Colonic mucosa (tissue), 4 donors: ENCODE data around the gene MSLN. TPM values are rescaled to one million over a fixed set of nuclear protein-coding genes. Genes with fewer than 3 reads are reported as not detected.

ENCODE experiments used
- DNase-seq: peaks from one replicate; pipeline ENCODE4 v3.0.0-alpha.2; 2020
- H3K27ac ChIP-seq: fragments of 200-600 bp; one replicate; pipeline ENCODE4 v1.8.0; 2021
- H3K27me3 ChIP-seq: fragments of 200-600 bp; one replicate; pipeline ENCODE4 v1.8.0; 2021
- H3K36me3 ChIP-seq: fragments of 200-600 bp; one replicate; pipeline ENCODE4 v1.8.0; 2021
- H3K4me1 ChIP-seq: fragments of 200-600 bp; one replicate; pipeline ENCODE4 v1.8.0; 2021; ENCODE audit warnings: mild to moderate bottlenecking
- H3K4me3 ChIP-seq: fragments of 200-600 bp; one replicate; pipeline ENCODE4 v1.8.0; 2021
- H3K9ac ChIP-seq, 2 donors: one replicate each; pipeline ENCODE4 v1.7.0; 2013; ENCODE audit warnings: control low read depth in 2 of 2, low read depth in 2 of 2, low read length in 2 of 2
- H3K9me3 ChIP-seq: fragments of 200-600 bp; one replicate; pipeline ENCODE4 v1.8.0; 2021
- intact Hi-C: fragments of 100-400 bp; cut with DNase I; formaldehyde crosslinking; loops from one replicate; pipeline ENCODE4 v1.14.1; 2022
- microRNA-seq: library from miRNA; unstranded; fragments of <30 nt; microRNA quantifications from one replicate; pipeline ENCODE4, GENCODE V29; 2019
- total RNA-seq, 2 donors: library from RNA; stranded (reverse); fragmentation: NEBNext Ultra II Directional in 1 of 2; extraction: Animal tissue kit (Norgen Biotek cat#: 25700) in 1 of 2; gene quantifications; one replicate each; pipeline ENCODE4 v1.2.1, GENCODE V29; 2021
- TF ChIP-seq, protein P1 (sequence below): fragments of 200-600 bp; IDR thresholded peaks from one replicate; pipeline ENCODE4 v1.8.0; 2022; ENCODE audit warnings: antibody characterized with exemption, mild to moderate bottlenecking
- donor health status: healthy.
- donor health status: DM: no; HTN: no; CAD: no.
- donor health status: DM: no; HTN: no; CAD: no.

Gene MSLN
- total RNA-seq, 2 donors from 2014 or later, result 1.4 to 1.8 TPM

DNA sequence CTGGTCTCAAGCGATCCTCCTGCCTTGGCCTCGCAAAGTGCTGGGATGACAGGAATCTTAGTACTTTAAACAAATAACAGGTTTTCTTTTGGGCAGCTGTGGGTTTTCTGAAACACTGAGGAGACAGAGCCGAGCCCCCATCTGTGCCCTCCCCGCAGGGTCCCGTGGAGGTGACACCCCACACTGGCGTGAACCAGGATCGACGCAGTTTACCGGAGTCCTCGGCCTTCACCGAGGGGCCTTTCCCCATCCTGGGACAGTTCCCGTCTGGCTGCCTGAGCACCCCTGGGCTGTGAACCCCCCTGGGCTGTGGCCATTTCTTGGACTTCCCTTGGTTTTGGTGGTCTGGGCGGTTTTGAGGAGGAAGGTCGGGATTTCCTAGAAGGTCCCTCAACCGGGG is 55.3 kb downstream of the MSLN start:
- no peaks in the 10 kb centered on the region for H3K9me3 ChIP-seq
- TF ChIP-seq, protein P1, sequence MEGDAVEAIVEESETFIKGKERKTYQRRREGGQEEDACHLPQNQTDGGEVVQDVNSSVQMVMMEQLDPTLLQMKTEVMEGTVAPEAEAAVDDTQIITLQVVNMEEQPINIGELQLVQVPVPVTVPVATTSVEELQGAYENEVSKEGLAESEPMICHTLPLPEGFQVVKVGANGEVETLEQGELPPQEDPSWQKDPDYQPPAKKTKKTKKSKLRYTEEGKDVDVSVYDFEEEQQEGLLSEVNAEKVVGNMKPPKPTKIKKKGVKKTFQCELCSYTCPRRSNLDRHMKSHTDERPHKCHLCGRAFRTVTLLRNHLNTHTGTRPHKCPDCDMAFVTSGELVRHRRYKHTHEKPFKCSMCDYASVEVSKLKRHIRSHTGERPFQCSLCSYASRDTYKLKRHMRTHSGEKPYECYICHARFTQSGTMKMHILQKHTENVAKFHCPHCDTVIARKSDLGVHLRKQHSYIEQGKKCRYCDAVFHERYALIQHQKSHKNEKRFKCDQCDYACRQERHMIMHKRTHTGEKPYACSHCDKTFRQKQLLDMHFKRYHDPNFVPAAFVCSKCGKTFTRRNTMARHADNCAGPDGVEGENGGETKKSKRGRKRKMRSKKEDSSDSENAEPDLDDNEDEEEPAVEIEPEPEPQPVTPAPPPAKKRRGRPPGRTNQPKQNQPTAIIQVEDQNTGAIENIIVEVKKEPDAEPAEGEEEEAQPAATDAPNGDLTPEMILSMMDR, result no peak
- H3K4me1 ChIP-seq, result no peaks in the 10 kb centered on the region
- intact Hi-C loops, result loop anchor here (2.0 kb wide), 1 partner anchor 239 kb away; no protein-coding TSS in a partner anchor
- H3K27me3 ChIP-seq, result peaks cover 28% of the 10 kb centered on the region
- H3K9ac ChIP-seq, result no peak overlapping the region
- no peak overlapping the region for H3K27ac ChIP-seq
- no peaks in the 10 kb centered on the region for H3K36me3 ChIP-seq
- no peak overlapping the region for H3K4me3 ChIP-seq
- no peak for DNase-seq

DNA sequence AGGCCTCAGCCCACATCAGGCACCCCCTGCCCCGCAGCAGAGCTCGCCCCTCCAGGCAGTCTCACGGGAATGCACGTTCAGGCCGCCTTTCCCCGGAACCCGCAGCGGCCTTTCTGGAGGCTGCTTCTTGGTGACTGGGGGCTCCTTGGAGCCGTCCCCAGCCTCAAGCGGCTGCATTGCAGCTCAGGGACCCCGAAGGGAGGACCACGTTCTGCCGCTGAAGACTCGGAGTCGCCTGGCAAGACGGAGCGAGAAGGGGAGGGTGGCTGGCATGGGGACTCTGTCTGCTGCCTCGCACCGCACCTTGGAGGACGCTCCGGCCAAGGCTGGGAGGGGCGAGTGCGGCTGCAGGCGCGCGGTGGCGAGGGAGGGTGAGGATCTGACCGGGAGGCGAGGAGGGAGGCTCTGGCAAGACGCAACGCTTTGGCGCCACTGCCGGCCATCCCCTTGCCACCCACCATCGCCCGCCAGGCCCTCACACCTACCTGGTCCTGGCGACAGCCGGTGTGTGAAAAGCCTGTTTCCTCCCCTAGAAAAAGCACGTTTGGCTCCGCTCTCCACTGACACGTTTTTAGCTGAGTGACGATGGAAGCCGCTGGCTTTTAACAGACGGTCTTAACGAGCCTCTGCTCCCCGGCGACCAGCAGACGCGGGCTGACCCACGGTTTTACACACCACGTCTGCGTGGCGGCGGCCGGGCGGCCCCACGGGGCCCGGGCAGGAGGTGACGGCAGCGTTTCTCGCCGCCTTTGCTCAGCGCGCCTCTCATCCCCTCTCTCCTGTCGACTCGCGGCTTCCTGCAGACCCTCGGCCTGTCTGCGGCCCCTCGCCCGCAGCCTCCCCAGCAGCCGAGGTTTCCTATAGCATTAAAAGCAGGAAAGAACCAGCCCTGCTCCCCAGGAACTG is 56.7 kb downstream of the MSLN start:
- Histone ChIP-seq H3K36me3 (no peaks in the 10 kb centered on the region), H3K27ac (no peak overlapping the region), H3K9ac (no peak overlapping the region), H3K27me3 (peaks cover 24% of the 10 kb centered on the region), H3K4me1 (no peaks in the 10 kb centered on the region), H3K9me3 (no peaks in the 10 kb centered on the region), H3K4me3 (no peak overlapping the region)
- DNase-seq, result no peak
- TF ChIP-seq, protein P1, result no peak
- intact Hi-C loops, result no loop called here

DNA sequence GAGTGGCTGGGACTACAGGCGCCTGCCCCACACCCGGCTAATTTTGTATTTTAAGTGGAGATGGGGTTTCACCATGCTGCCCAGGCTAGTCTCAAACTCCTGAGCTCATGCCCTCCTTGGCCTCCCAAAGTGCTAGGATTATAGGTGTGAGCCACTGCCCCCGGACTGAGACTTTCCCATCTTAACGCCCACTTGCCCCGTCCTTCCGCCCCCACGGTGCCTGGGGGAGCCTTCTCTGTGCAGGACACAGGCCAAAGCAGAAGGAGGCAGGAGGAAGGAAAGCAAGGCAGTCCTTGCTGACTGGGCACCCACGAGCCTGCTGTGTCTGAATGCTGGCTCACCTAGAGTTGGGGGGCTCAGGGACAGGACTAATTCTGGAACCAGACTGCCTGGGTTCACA is 57.6 kb downstream of the MSLN start:
- Histone ChIP-seq H3K4me1 (no peaks in the 10 kb centered on the region), H3K27me3 (peaks cover 15% of the 10 kb centered on the region), H3K36me3 (no peaks in the 10 kb centered on the region), H3K27ac (no peak overlapping the region), H3K4me3 (no peak overlapping the region), H3K9ac (no peak overlapping the region), H3K9me3 (no peaks in the 10 kb centered on the region)
- DNase-seq, result no peak
- TF ChIP-seq, protein P1, result no peak
- intact Hi-C loops, result no loop called here

Small RNA genes within 50 kb of the gene (microRNA-seq; reads per million reads assigned to microRNA genes)
- not detected for gene MIR662

Other genes with a start within 250 kb of the MSLN start
- 100 to 1,000 TPM in 1 of 2 donors, 10 to 100 TPM in 1; 74.6 to 139 TPM for gene CAPN15, start 233.0 kb upstream of the MSLN start, total RNA-seq
- not detected for gene PRR35, start 200.3 kb upstream of the MSLN start, total RNA-seq
- under 1 TPM; 0.32 to 0.35 TPM for gene NHLRC4, start 193.7 kb upstream of the MSLN start, total RNA-seq
- gene PIGQ, start 190.8 kb upstream of the MSLN start, total RNA-seq, result 10 to 100 TPM; 25.6 to 59.3 TPM
- gene RAB40C, start 170.7 kb upstream of the MSLN start, total RNA-seq, result 10 to 100 TPM; 34.9 to 38.5 TPM
- gene WFIKKN1, start 129.7 kb upstream of the MSLN start, total RNA-seq, result 1 to 10 TPM in 1 of 2 donors, under 1 TPM in 1; 0.80 to 1.1 TPM
- 100 to 1,000 TPM in 1 of 2 donors, 10 to 100 TPM in 1; 43.7 to 102 TPM for gene METTL26, start 124.4 kb upstream of the MSLN start, total RNA-seq
- gene MCRIP2, start 118.9 kb upstream of the MSLN start, total RNA-seq, result 100 to 1,000 TPM; 132 to 158 TPM
- 100 to 1,000 TPM in 1 of 2 donors, 10 to 100 TPM in 1; 25.1 to 122 TPM for gene WDR90, start 111.4 kb upstream of the MSLN start, total RNA-seq
- gene RHOT2, start 92.6 kb upstream of the MSLN start, total RNA-seq, result 100 to 1,000 TPM; 112 to 182 TPM
- gene RHBDL1, start 85.1 kb upstream of the MSLN start, total RNA-seq, result 1 to 10 TPM; 4.0 to 5.7 TPM
- 100 to 1,000 TPM in 1 of 2 donors, 10 to 100 TPM in 1; 96.7 to 159 TPM for gene STUB1, start 80.3 kb upstream of the MSLN start, total RNA-seq
- gene JMJD8, start 76.4 kb upstream of the MSLN start, total RNA-seq, result 10 to 100 TPM; 40.7 to 72.1 TPM
- gene WDR24, start 70.3 kb upstream of the MSLN start, total RNA-seq, result 10 to 100 TPM in 1 of 2 donors, 1 to 10 TPM in 1; 8.5 to 18.8 TPM
- gene FBXL16, start 54.9 kb upstream of the MSLN start, total RNA-seq, result 1 to 10 TPM; 2.0 to 2.2 TPM
- 10 to 100 TPM; 23.3 to 50.0 TPM for gene METRN, start 45.6 kb upstream of the MSLN start, total RNA-seq
- gene ANTKMT, start 39.6 kb upstream of the MSLN start, total RNA-seq, result 10 to 100 TPM; 42.1 to 83.1 TPM
- 1 to 10 TPM in 1 of 2 donors, under 1 TPM in 1; 0.37 to 3.7 TPM for gene CCDC78, start 34.3 kb upstream of the MSLN start, total RNA-seq
- 10 to 100 TPM in 1 of 2 donors, 1 to 10 TPM in 1; 2.6 to 13.0 TPM for gene HAGHL, start 33.6 kb upstream of the MSLN start, total RNA-seq
- 10 to 100 TPM; 29.2 to 62.1 TPM for gene CIAO3, start 19.7 kb upstream of the MSLN start, total RNA-seq
- 10 to 100 TPM; 17.3 to 35.6 TPM for gene RPUSD1, start 27.6 kb downstream of the MSLN start, total RNA-seq
- 100 to 1,000 TPM in 1 of 2 donors, 10 to 100 TPM in 1; 16.5 to 111 TPM for gene CHTF18, start 27.9 kb downstream of the MSLN start, total RNA-seq
- under 1 TPM in 1 of 2 donors, not detected in 1; 0.24 TPM for gene GNG13, start 40.0 kb downstream of the MSLN start, total RNA-seq
- gene LMF1, start 210.2 kb downstream of the MSLN start, total RNA-seq, result 10 to 100 TPM in 1 of 2 donors, 1 to 10 TPM in 1; 8.4 to 12.8 TPM
- gene SOX8, start 221.0 kb downstream of the MSLN start, total RNA-seq, result under 1 TPM; 0.20 to 0.61 TPM